Measurements from ENCODE around the gene ALDH18A1.

ALDH18A1 gene

DNA sequence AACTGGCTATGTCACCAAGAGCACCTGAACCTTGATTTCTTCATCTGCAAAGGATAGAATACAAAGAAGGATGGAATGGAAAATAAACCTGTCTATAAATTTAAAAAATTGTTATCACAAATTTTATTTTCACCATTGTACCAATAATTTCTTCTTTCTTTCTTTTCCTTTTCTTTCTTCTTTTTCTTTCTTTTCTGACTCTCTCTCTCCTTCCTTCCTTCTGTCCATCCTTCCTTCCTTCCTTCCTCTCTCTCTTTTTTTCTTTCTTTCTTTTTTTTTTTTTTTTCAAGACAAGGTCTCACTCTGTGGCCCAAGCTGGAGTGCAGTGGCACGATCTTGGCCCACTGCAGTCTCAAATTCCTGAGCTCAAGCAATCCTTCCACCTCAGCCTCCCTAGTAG is 58.7 kb downstream of the ALDH18A1 start:
- H3K4me3 ChIP-seq (ENCODE audit: low read depth, low read length) = no peak overlapping the region
- DNase-seq (ENCODE audit: low read depth) = no peak
- TF ChIP-seq, protein P1, sequence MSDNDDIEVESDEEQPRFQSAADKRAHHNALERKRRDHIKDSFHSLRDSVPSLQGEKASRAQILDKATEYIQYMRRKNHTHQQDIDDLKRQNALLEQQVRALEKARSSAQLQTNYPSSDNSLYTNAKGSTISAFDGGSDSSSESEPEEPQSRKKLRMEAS (IDR thresholded peaks at IDR 0.05; ENCODE audit: low read depth, low read length) = no peak

DNA sequence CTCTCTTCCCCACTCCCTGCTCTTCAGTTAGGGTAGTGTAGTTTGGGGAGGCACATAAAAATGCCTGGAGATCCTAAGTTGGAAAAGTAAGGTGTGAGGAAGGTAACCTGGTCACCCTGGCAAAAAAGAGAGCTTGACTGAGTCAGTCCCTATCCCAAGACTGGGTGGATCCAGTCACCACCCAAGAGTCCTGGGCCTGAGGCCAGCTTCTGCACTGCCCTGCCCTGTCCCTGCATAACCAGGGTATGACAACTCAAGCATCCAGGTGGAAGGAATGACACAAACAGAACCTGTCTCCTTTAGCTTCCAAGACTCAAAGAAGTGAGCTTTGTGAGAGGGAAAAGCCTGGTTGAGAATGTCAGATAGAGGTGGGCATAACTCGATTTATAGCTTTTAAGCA is 68.5 kb downstream of the ALDH18A1 start:
- H3K4me3 ChIP-seq (ENCODE audit: low read depth, low read length) = no peak overlapping the region
- TF ChIP-seq POLR2A (IDR thresholded peaks at IDR 0.05; ENCODE audit: extremely low read depth, insufficient read length) = no peak
- TF ChIP-seq, protein P2, sequence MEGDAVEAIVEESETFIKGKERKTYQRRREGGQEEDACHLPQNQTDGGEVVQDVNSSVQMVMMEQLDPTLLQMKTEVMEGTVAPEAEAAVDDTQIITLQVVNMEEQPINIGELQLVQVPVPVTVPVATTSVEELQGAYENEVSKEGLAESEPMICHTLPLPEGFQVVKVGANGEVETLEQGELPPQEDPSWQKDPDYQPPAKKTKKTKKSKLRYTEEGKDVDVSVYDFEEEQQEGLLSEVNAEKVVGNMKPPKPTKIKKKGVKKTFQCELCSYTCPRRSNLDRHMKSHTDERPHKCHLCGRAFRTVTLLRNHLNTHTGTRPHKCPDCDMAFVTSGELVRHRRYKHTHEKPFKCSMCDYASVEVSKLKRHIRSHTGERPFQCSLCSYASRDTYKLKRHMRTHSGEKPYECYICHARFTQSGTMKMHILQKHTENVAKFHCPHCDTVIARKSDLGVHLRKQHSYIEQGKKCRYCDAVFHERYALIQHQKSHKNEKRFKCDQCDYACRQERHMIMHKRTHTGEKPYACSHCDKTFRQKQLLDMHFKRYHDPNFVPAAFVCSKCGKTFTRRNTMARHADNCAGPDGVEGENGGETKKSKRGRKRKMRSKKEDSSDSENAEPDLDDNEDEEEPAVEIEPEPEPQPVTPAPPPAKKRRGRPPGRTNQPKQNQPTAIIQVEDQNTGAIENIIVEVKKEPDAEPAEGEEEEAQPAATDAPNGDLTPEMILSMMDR (IDR thresholded peaks at IDR 0.05; ENCODE audit: low read depth, low read length) = no peak
- TF ChIP-seq, protein P1 (IDR thresholded peaks at IDR 0.05; ENCODE audit: low read depth, low read length) = no peak
- no peak for TF ChIP-seq MYC (IDR thresholded peaks at IDR 0.05; ENCODE audit: low read depth, low read length)
- DNase-seq (ENCODE audit: low read depth) = no peak

GRCh38 chr10:95579835-95580535 is 76.5 kb downstream of the ALDH18A1 start:
- DNase-seq (ENCODE audit: low read depth) = no peak
- TF ChIP-seq POLR2A (IDR thresholded peaks at IDR 0.05; ENCODE audit: extremely low read depth, insufficient read length) = no peak
- no peak overlapping the region for H3K4me3 ChIP-seq (ENCODE audit: low read depth, low read length)

GRCh38 chr10:95579292-95579691 is 77.2 kb downstream of the ALDH18A1 start:
- TF ChIP-seq, protein P1 (IDR thresholded peaks at IDR 0.05; ENCODE audit: low read depth, low read length) = no peak
- TF ChIP-seq, protein P2 (IDR thresholded peaks at IDR 0.05; ENCODE audit: low read depth, low read length) = no peak
- TF ChIP-seq MYC (IDR thresholded peaks at IDR 0.05; ENCODE audit: low read depth, low read length) (no peak), POLR2A (IDR thresholded peaks at IDR 0.05; ENCODE audit: extremely low read depth, insufficient read length) (no peak)
- no peak for DNase-seq (ENCODE audit: low read depth)
- H3K4me3 ChIP-seq (ENCODE audit: low read depth, low read length) = no peak overlapping the region

DNA sequence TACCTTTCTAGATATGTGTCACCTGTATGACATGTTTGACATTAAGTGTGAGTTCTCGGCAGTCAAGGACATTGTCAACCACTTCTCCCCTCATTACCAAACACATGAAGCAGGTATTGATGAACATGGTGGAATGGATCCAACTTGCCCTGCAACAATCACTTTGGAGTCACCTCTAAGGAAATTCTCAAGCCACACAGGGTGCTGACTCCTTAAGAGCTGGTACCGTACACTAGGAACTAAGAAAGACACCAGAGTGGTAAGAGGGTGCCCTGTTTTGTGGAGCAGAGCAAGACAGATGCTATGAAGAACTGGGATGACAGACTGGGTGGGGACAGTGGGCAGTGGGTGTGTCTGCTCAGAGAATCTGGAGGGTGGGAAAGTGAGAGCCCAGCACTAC is 77.9 kb downstream of the ALDH18A1 start:
- DNase-seq (ENCODE audit: low read depth) = no peak
- TF ChIP-seq MYC (IDR thresholded peaks at IDR 0.05; ENCODE audit: low read depth, low read length) = no peak
- TF ChIP-seq POLR2A (IDR thresholded peaks at IDR 0.05; ENCODE audit: extremely low read depth, insufficient read length) = no peak
- TF ChIP-seq, protein P1 (IDR thresholded peaks at IDR 0.05; ENCODE audit: low read depth, low read length) = no peak
- TF ChIP-seq, protein P2 (IDR thresholded peaks at IDR 0.05; ENCODE audit: low read depth, low read length) = no peak
- H3K4me3 ChIP-seq (ENCODE audit: low read depth, low read length) = no peak overlapping the region

- H3K4me3 ChIP-seq (ENCODE audit: low read depth, low read length) = no peak overlapping the region
- no peak for DNase-seq (ENCODE audit: low read depth)
- TF ChIP-seq, protein P1 (IDR thresholded peaks at IDR 0.05; ENCODE audit: low read depth, low read length) = no peak
- TF ChIP-seq, protein P2 (IDR thresholded peaks at IDR 0.05; ENCODE audit: low read depth, low read length) = no peak
- no peak for TF ChIP-seq POLR2A (IDR thresholded peaks at IDR 0.05; ENCODE audit: extremely low read depth, insufficient read length)
Observed at GRCh38 chr10:95574649-95575365, 81.7 kb downstream of the ALDH18A1 start.

Measured in NB4 (cell line).